GM23338 (cell line): Measurements from ENCODE around the gene VEGFA. TPM values are rescaled to one million over a fixed set of nuclear protein-coding genes. Genes with fewer than 3 reads are reported as not detected.
A peak's percentile ranks its signal among the peaks of the same experiment; 100 is the strongest.

Experiments
- ATAC-seq: fragments of 200-7000 bp; cut with Tn5 transposase; 3 replicates; pipeline ENCODE4 v1.9.1; 2020
- DNase-seq: peaks from one replicate; pipeline ENCODE4 v3.0.0-alpha.2; 2015; ENCODE audit warnings: low spot score
- H2AFZ ChIP-seq: fragments of 200-600 bp; sonication (generic); 2 replicates; pipeline ENCODE4 v1.8.0; 2016; ENCODE audit warnings: antibody characterized with exemption, mild to moderate bottlenecking, moderate library complexity
- H3F3A ChIP-seq: fragments of 200-600 bp; sonication (generic); replicated peaks from 2 replicates; pipeline ENCODE4 v1.8.0; 2017; ENCODE audit warnings: antibody characterized with exemption, mixed run types, low read depth
- H3K27ac ChIP-seq: fragments of 200-600 bp; sonication (generic); 2 replicates; pipeline ENCODE4 v1.6.1; 2016; ENCODE audit warnings: low read depth
- H3K27me3 ChIP-seq: fragments of 200-600 bp; sonication (generic); 2 replicates; pipeline ENCODE4 v1.8.0; 2016; ENCODE audit warnings: mild to moderate bottlenecking, mixed run types, moderate library complexity; ENCODE audit not compliant: insufficient read depth
- H3K36me3 ChIP-seq: fragments of 200-600 bp; sonication (generic); 2 replicates; pipeline ENCODE4 v1.8.0; 2016; ENCODE audit warnings: mild to moderate bottlenecking; ENCODE audit not compliant: insufficient read depth
- H3K4me1 ChIP-seq: fragments of 200-600 bp; sonication (generic); 2 replicates; pipeline ENCODE4 v1.8.0; 2016; ENCODE audit warnings: mild to moderate bottlenecking, moderate library complexity; ENCODE audit not compliant: insufficient read depth
- H3K4me2 ChIP-seq: fragments of 200-600 bp; sonication (generic); 2 replicates; pipeline ENCODE4 v1.7.1; 2017; ENCODE audit warnings: mixed run types
- H3K4me3 ChIP-seq: fragments of 200-600 bp; sonication (generic); 2 replicates; pipeline ENCODE4 v1.6.1; 2016; ENCODE audit warnings: mixed run types
- H3K79me2 ChIP-seq: fragments of 200-600 bp; sonication (generic); replicated peaks from 2 replicates; pipeline ENCODE4 v1.8.0; 2017; ENCODE audit warnings: mild to moderate bottlenecking; ENCODE audit not compliant: insufficient read depth
- H3K9me2 ChIP-seq: fragments of 200-600 bp; sonication (generic); 2 replicates; pipeline ENCODE4 v1.8.0; 2017; ENCODE audit not compliant: insufficient read depth
- H4K20me1 ChIP-seq: fragments of 200-600 bp; sonication (generic); replicated peaks from 2 replicates; pipeline ENCODE4 v1.8.0; 2017; ENCODE audit warnings: mild to moderate bottlenecking; ENCODE audit not compliant: insufficient read depth
- H3K27ac Mint-ChIP-seq: 2 replicates; pipeline ENCODE4 v1.8.0; 2020; ENCODE audit warnings: inconsistent platforms, mild to moderate bottlenecking, moderate library complexity, mixed read lengths
- H3K27me3 Mint-ChIP-seq: 3 replicates; pipeline ENCODE4 v1.8.0; 2022; ENCODE audit warnings: low read depth, mild to moderate bottlenecking, moderate library complexity, mixed read lengths, inconsistent platforms; ENCODE audit not compliant: insufficient read depth, poor library complexity
- H3K36me3 Mint-ChIP-seq: 3 replicates; pipeline ENCODE4 v1.8.0; 2021; ENCODE audit warnings: low read depth, mild to moderate bottlenecking, inconsistent platforms, moderate library complexity, mixed read lengths
- H3K4me1 Mint-ChIP-seq: 3 replicates; pipeline ENCODE4 v1.8.0; 2020; ENCODE audit warnings: mild to moderate bottlenecking, inconsistent platforms, mixed read lengths
- H3K4me3 Mint-ChIP-seq: 3 replicates; pipeline ENCODE4 v1.8.0; 2021; ENCODE audit warnings: moderate library complexity, mild to moderate bottlenecking, inconsistent platforms, mixed read lengths
- H3K9me3 Mint-ChIP-seq: 3 replicates; pipeline ENCODE4 v1.8.0; 2020; ENCODE audit warnings: moderate library complexity, mild to moderate bottlenecking, inconsistent platforms, mixed read lengths
- EZH2 ChIP-seq: fragments of 200-600 bp; sonication (generic); IDR thresholded peaks from one replicate; pipeline ENCODE4 v1.8.0; 2017; ENCODE audit warnings: antibody characterized with exemption, mild to moderate bottlenecking, low read depth; ENCODE audit not compliant: unreplicated experiment
- EZH2phosphoT487 ChIP-seq: fragments of 200-600 bp; sonication (generic); IDR thresholded peaks from one replicate; pipeline ENCODE4 v1.8.1; 2018; ENCODE audit warnings: antibody characterized with exemption; ENCODE audit not compliant: unreplicated experiment
- JUNB ChIP-seq: IDR thresholded peaks from one replicate; pipeline ENCODE4 v1.6.1; 2016; ENCODE audit warnings: antibody characterized with exemption; ENCODE audit not compliant: unreplicated experiment
- NANOG ChIP-seq: IDR thresholded peaks from 2 replicates; pipeline ENCODE4 v1.6.1; 2016; ENCODE audit warnings: antibody characterized with exemption, borderline replicate concordance
- POLR2AphosphoS5 ChIP-seq: IDR thresholded peaks from 2 replicates; pipeline ENCODE4 v1.6.1; 2016; ENCODE audit warnings: antibody characterized with exemption, low read depth
- ZNF114 ChIP-seq: fragments of 250-450 bp; sonication (Bioruptor Pico); IDR thresholded peaks from 2 replicates; pipeline ENCODE4 v1.5.0; 2020; ENCODE audit warnings: mild to moderate bottlenecking, moderate library complexity
- polyA plus RNA-seq: library from polyadenylated mRNA; unstranded; fragments of >200 nt; fragmentation: Nextera tagmentation; extraction: Ambion mirVana; gene quantifications from 2 replicates; pipeline ENCODE4 v1.2.1, GENCODE V29; 2016
- total RNA-seq: library from RNA; depleted of rRNA; stranded (reverse); fragments of >200 nt; shearing (Covaris generic); gene quantifications from 2 replicates; pipeline ENCODE4 v1.2.3, GENCODE V29; 2014
- TF ChIP-seq, protein P1 (sequence below): IDR thresholded peaks from one replicate; pipeline ENCODE4 v1.6.1; 2018; ENCODE audit warnings: antibody characterized with exemption; ENCODE audit not compliant: unreplicated experiment
- TF ChIP-seq, protein P2 (sequence below), 2 experiments: fragments of 200-600 bp in 1 of 2; sonication (generic) in 1 of 2; conservative IDR thresholded peaks; 2 replicates each; pipeline versions ENCODE4 v1.5.1 to v1.6.1; 2016 to 2017; ENCODE audit warnings: antibody characterized with exemption in 2 of 2, low read depth in 2 of 2, mild to moderate bottlenecking in 2 of 2, moderate library complexity in 1 of 2
- TF ChIP-seq, protein P3 (sequence below): IDR thresholded peaks from 2 replicates; pipeline ENCODE4 v1.6.1; 2016; ENCODE audit warnings: antibody characterized with exemption

Gene VEGFA
- total and polyA plus RNA-seq, 2 experiments from 2014 or later, result 10.9 to 61.1 TPM

DNA sequence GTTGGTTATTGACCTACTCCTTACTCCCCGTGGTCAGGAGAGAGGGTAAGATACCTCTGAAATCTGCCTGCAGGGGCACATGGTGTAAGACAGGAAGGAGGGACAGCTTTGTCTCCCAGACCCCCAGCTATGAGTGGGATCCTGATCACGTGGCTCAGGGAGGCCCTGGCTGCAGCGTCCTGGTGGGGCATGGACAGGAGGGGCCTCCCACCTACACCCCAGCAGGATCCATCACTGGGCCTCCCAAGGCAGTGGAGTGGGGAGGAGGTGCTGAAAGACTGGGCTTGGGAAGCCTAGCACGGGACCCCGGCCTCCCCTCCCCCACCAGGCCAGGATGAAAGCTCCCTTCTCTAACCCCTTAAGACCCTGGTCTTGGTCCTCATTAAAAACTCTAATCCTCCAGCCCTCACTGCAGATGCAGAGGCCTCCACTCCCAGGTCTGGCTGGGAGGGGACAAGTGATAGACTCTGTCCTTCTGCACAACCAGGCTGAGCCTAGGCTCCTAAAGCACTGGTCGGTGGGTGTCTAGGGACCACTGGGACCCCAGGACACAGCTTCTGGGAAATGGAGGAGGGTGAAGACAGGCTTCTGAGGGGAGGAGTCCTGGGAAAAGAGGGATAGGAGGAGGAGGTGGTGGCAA is 29.6 kb upstream of the VEGFA start:
- Mint-ChIP-seq H3K36me3 (no peaks in the 10 kb centered on the region), H3K9me3 (no peaks in the 10 kb centered on the region), H3K4me1 (peaks cover 35% of the 10 kb centered on the region), H3K27ac (no peak overlapping the region), H3K27me3 (peaks cover 11% of the 10 kb centered on the region), H3K4me3 (no peak overlapping the region)
- no peak overlapping the region for H3K27ac ChIP-seq
- no peaks in the 10 kb centered on the region for H3K79me2 ChIP-seq
- no peaks in the 10 kb centered on the region for H3K4me1 ChIP-seq
- no peak overlapping the region for H2AFZ ChIP-seq
- peak; percentile 10; the same call in 2 of the 3 replicates for ATAC-seq
- no peaks in the 10 kb centered on the region for H3K36me3 ChIP-seq
- no peak for DNase-seq
- H3K4me2 ChIP-seq, result no peak overlapping the region
- no peaks in the 10 kb centered on the region for H4K20me1 ChIP-seq
- no peaks in the 10 kb centered on the region for H3K27me3 ChIP-seq
- H3K9me2 ChIP-seq, result no peaks in the 10 kb centered on the region
- H3F3A ChIP-seq, result no peaks in the 10 kb centered on the region
- no peak overlapping the region for H3K4me3 ChIP-seq
- TF ChIP-seq, protein P1, sequence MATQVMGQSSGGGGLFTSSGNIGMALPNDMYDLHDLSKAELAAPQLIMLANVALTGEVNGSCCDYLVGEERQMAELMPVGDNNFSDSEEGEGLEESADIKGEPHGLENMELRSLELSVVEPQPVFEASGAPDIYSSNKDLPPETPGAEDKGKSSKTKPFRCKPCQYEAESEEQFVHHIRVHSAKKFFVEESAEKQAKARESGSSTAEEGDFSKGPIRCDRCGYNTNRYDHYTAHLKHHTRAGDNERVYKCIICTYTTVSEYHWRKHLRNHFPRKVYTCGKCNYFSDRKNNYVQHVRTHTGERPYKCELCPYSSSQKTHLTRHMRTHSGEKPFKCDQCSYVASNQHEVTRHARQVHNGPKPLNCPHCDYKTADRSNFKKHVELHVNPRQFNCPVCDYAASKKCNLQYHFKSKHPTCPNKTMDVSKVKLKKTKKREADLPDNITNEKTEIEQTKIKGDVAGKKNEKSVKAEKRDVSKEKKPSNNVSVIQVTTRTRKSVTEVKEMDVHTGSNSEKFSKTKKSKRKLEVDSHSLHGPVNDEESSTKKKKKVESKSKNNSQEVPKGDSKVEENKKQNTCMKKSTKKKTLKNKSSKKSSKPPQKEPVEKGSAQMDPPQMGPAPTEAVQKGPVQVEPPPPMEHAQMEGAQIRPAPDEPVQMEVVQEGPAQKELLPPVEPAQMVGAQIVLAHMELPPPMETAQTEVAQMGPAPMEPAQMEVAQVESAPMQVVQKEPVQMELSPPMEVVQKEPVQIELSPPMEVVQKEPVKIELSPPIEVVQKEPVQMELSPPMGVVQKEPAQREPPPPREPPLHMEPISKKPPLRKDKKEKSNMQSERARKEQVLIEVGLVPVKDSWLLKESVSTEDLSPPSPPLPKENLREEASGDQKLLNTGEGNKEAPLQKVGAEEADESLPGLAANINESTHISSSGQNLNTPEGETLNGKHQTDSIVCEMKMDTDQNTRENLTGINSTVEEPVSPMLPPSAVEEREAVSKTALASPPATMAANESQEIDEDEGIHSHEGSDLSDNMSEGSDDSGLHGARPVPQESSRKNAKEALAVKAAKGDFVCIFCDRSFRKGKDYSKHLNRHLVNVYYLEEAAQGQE, result no peak
- TF ChIP-seq EZH2phosphoT487 (no peak), EZH2 (no peak)
- TF ChIP-seq, protein P2, sequence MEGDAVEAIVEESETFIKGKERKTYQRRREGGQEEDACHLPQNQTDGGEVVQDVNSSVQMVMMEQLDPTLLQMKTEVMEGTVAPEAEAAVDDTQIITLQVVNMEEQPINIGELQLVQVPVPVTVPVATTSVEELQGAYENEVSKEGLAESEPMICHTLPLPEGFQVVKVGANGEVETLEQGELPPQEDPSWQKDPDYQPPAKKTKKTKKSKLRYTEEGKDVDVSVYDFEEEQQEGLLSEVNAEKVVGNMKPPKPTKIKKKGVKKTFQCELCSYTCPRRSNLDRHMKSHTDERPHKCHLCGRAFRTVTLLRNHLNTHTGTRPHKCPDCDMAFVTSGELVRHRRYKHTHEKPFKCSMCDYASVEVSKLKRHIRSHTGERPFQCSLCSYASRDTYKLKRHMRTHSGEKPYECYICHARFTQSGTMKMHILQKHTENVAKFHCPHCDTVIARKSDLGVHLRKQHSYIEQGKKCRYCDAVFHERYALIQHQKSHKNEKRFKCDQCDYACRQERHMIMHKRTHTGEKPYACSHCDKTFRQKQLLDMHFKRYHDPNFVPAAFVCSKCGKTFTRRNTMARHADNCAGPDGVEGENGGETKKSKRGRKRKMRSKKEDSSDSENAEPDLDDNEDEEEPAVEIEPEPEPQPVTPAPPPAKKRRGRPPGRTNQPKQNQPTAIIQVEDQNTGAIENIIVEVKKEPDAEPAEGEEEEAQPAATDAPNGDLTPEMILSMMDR (conservative IDR thresholded peaks at IDR 0.05; ENCODE audit: low read depth in 2 of 2), result no peak

DNA sequence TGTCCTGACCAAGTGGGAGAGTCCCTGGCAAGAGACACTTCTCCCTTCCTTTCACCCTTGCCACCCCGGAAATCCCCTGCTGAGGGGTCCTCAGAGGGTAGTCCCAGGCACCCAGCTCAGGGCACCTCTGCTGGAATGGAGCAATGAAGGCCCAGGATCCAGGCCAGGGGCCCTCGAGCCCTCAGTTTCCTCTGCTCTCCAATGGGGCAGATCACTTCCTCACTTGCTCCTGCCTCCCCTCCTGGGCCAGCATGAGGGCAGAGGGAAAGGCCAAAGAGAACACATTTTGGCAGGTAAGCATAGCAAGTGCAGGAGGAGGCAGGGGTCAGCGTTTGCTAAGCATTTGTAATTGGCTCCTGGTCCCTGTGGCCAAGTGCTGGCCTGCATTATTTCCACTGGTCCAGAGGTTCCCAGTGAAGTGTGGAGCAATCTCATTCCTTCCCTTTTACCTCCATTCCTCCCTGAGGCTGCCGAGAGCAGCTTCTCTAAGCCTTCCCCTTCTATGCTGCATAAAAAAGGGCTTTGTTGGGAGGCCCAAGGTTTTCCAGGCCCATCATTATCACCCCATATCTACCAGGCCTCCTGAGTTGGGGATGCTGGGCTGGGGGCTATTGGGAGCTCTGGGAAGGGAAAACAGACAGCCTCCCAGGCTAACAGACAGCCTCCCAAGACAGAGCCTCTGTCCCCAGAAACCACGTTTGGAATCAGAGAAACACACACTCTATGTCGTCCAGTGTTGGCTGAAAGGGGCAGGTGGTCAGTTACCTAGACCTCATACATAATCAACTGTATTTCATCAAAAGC is 28.8 kb upstream of the VEGFA start:
- Mint-ChIP-seq H3K27me3 (peaks cover 11% of the 10 kb centered on the region), H3K27ac (no peak overlapping the region), H3K4me1 (peaks cover 40% of the 10 kb centered on the region), H3K36me3 (no peaks in the 10 kb centered on the region), H3K4me3 (no peak overlapping the region), H3K9me3 (no peaks in the 10 kb centered on the region)
- no peak overlapping the region for H3K4me2 ChIP-seq
- H2AFZ ChIP-seq, result 0 out of 2 replicates have a peak overlapping the region, but pooled peaks have one; percentile 32
- H3K4me3 ChIP-seq, result no peak overlapping the region
- H3K27ac ChIP-seq, result no peak overlapping the region
- H3K79me2 ChIP-seq, result no peaks in the 10 kb centered on the region
- TF ChIP-seq, protein P3, sequence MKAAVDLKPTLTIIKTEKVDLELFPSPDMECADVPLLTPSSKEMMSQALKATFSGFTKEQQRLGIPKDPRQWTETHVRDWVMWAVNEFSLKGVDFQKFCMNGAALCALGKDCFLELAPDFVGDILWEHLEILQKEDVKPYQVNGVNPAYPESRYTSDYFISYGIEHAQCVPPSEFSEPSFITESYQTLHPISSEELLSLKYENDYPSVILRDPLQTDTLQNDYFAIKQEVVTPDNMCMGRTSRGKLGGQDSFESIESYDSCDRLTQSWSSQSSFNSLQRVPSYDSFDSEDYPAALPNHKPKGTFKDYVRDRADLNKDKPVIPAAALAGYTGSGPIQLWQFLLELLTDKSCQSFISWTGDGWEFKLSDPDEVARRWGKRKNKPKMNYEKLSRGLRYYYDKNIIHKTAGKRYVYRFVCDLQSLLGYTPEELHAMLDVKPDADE, result no peak
- no peak for TF ChIP-seq NANOG
- no peak for TF ChIP-seq JUNB
- TF ChIP-seq POLR2AphosphoS5, result no peak
- TF ChIP-seq, protein P1, result no peak
- no peak for TF ChIP-seq ZNF114 (CRISPR knock-in tag)
- TF ChIP-seq, protein P2 (conservative IDR thresholded peaks at IDR 0.05; ENCODE audit: low read depth in 2 of 2), result no peak
- TF ChIP-seq EZH2, result no peak
- ATAC-seq, result no peak
- H3K9me2 ChIP-seq, result no peaks in the 10 kb centered on the region
- no peak for DNase-seq
- H3K36me3 ChIP-seq, result no peaks in the 10 kb centered on the region
- no peaks in the 10 kb centered on the region for H3K4me1 ChIP-seq
- H4K20me1 ChIP-seq, result no peaks in the 10 kb centered on the region
- no peaks in the 10 kb centered on the region for H3K27me3 ChIP-seq
- H3F3A ChIP-seq, result no peaks in the 10 kb centered on the region
